ENCODE data around the gene FBXW2.

DNA sequence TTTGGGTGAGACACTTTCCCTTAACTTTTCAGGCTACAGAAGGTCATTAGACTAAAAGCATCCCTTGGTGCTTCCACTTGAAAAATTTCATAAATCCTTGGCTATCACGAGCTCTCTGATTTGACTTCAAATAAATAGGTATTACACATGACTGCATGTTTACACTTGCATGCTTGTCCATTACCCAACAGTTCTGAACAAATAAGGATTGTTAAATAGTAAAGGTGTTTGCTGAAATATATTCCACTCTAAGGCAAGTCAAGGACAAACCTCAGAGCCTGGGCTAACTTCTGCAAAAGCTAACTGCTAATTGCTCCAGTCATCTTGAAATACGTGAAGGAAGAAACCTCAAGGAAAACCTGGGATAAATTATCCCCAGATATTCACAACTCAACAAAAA is 14.5 kb downstream of the FBXW2 start:
- TF ChIP-seq GATA3 (IDR thresholded peaks at IDR 0.05; ENCODE audit: low read depth, low read length) (no peak), GATA2 (IDR thresholded peaks at IDR 0.05; ENCODE audit: low read depth, low read length) (no peak)

Data from SH-SY5Y (cell line).